Activated CD4-positive, alpha-beta T cell treated with anti-CD3 and anti-CD28 coated beads for 36 hours (primary cell): ENCODE results near the gene LCOR. TPM values are rescaled to one million over a fixed set of nuclear protein-coding genes. Genes with fewer than 3 reads are reported as not detected.

Experiments used
- ATAC-seq: fragments of 200-7000 bp; cut with Tn5 transposase; one replicate; pipeline ENCODE4 v1.10.0; 2021; ENCODE audit warnings: mild to moderate bottlenecking, moderate library complexity
- CTCF ChIA-PET: fragments of 350-600 bp; sonication (Branson Sonifier 250); formaldehyde crosslinking; loops from one replicate; lab custom pipeline; 2021; ENCODE audit warnings: antibody characterized with exemption; lab: Charles Lee
- POLR2A ChIA-PET: fragments of 350-600 bp; sonication (Branson Sonifier 250); formaldehyde crosslinking; loops from one replicate; lab custom pipeline; 2021; ENCODE audit warnings: antibody characterized with exemption, inconsistent platforms; lab: Charles Lee
- DNase-seq: peaks from one replicate; pipeline ENCODE4 v3.0.0-alpha.2; 2020
- H3K27ac Mint-ChIP-seq: one replicate; pipeline ENCODE4 v1.8.0; 2021; ENCODE audit warnings: mixed read lengths
- H3K27me3 Mint-ChIP-seq: one replicate; pipeline ENCODE4 v1.8.0; 2021; ENCODE audit warnings: mixed read lengths
- H3K36me3 Mint-ChIP-seq: one replicate; pipeline ENCODE4 v1.8.0; 2021; ENCODE audit warnings: low read depth, mixed read lengths
- H3K4me1 Mint-ChIP-seq: one replicate; pipeline ENCODE4 v1.8.0; 2021; ENCODE audit warnings: mixed read lengths
- H3K4me3 Mint-ChIP-seq: one replicate; pipeline ENCODE4 v1.8.0; 2021; ENCODE audit warnings: mild to moderate bottlenecking, moderate library complexity, mixed read lengths
- H3K9me3 Mint-ChIP-seq: one replicate; pipeline ENCODE4 v1.8.0; 2021; ENCODE audit warnings: low read depth, mixed read lengths
- intact Hi-C, 2 experiments: fragments of 100-400 bp; cut with DNase I in 1 of 2; cut with micrococcal nuclease in 1 of 2; formaldehyde crosslinking; loops; one replicate each; pipeline versions ENCODE4 v1.14.2 to v1.15.1; 2022 to 2024; cut with DNase I, micrococcal nuclease
- total RNA-seq, 2 experiments: library from RNA; stranded (reverse); gene quantifications; one replicate each; pipeline ENCODE4 v1.2.3, GENCODE V29; 2021

Gene LCOR
- total RNA-seq, 2 experiments from 2014 or later: 22.0 to 23.4 TPM

DNA sequence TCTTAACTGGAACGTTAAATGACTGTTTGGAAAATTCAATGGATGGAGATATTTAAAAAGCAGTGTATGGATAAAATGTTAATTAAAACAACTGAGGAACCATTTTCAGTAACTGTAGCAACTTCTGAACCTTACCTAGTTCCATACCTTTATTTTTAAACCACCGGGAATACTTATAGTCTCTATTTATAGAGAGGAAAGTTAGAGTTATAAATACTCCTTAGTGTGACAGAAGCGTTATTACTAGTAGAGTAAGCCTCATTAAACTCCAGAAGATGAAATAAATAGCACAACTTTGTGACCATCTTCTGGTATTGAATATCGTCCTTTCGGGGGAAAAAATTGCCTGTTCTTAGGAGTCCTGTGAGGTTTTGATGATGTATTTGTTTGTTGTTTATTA lies 114.9 kb downstream of the LCOR start:
- Mint-ChIP-seq H3K27me3 (no peaks in the 10 kb centered on the region), H3K9me3 (no peaks in the 10 kb centered on the region), H3K4me1 (peaks cover 18% of the 10 kb centered on the region), H3K4me3 (no peak overlapping the region), H3K36me3 (peaks cover 12% of the 10 kb centered on the region), H3K27ac (no peak overlapping the region)
- intact Hi-C loops: no loop called here
- ATAC-seq (no peak), DNase-seq (no peak)
- CTCF ChIA-PET: interaction anchor here (0.7 kb wide), 1 partner anchor 120 kb away, joined by 3 read pairs; no protein-coding TSS in a partner anchor
- POLR2A ChIA-PET: no interaction called here

DNA sequence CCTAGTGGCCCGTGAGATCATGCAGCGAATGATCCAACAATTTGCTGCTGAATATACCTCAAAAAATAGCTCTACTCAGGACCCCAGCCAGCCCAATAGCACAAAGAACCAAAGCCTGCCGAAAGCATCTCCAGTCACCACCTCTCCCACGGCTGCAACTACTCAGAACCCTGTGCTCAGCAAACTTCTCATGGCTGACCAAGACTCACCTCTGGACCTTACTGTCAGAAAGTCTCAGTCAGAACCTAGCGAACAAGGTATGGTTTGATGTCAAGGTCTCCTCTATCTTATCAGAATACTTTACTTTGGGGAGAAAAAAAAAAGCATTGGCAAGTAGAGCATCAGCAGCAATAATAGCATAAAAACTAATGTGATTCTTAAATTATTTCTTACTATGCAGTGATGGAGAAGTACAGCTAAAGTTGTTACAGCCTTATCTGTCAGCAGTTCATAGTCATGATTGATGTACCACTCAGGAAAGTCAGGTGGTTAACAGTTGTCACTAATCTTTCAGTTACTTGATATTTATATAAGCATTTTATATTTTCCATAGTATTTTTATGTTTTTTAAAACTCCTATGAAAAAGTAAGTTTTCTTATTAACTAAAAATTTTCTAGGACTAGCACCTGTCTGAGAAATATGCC lies 117.1 kb downstream of the LCOR start:
- POLR2A ChIA-PET: no interaction called here

DNA sequence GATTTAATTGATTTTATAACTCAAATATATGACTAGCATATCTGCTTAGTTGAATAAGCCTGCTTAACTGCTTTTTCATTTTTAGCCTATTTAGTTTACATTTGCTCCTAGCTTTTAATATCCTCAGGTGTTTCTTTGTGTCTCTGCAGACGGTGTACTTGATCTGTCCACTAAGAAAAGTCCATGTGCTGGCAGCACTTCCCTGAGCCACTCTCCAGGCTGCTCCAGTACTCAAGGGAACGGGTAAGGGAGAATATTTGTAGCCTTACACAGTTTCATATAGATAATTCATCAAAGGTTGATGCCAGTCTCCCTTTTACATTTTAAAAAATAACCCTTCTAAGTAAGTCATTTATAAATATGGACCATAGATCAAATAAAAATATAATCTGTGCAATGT lies 119.9 kb downstream of the LCOR start:
- no peak overlapping the region for H3K4me3 Mint-ChIP-seq
- CTCF ChIA-PET: interaction anchor here (1.0 kb wide), 1 partner anchor 577 kb away, joined by 3 read pairs; no protein-coding TSS in a partner anchor
- intact Hi-C loops: no loop called here
- no peak overlapping the region for H3K27ac Mint-ChIP-seq
- no peaks in the 10 kb centered on the region for H3K27me3 Mint-ChIP-seq
- no peaks in the 10 kb centered on the region for H3K9me3 Mint-ChIP-seq
- peaks cover 13% of the 10 kb centered on the region for H3K4me1 Mint-ChIP-seq
- DNase-seq (no peak), ATAC-seq (no peak)
- POLR2A ChIA-PET: no interaction called here
- peaks cover 29% of the 10 kb centered on the region for H3K36me3 Mint-ChIP-seq

More for the DNA sequence above, 117.1 kb downstream of the LCOR start:
- Mint-ChIP-seq H3K4me1 (peaks cover 18% of the 10 kb centered on the region), H3K4me3 (no peak overlapping the region), H3K27ac (no peak overlapping the region), H3K9me3 (no peaks in the 10 kb centered on the region), H3K36me3 (peaks cover 20% of the 10 kb centered on the region), H3K27me3 (no peaks in the 10 kb centered on the region)
- DNase-seq (no peak), ATAC-seq (no peak)
- CTCF ChIA-PET: interaction anchor here (0.8 to 1.0 kb wide), 2 partner anchors 15 to 1884 kb away, joined by 3 to 4 read pairs; no protein-coding TSS in a partner anchor
- intact Hi-C loops: no loop called here

DNA sequence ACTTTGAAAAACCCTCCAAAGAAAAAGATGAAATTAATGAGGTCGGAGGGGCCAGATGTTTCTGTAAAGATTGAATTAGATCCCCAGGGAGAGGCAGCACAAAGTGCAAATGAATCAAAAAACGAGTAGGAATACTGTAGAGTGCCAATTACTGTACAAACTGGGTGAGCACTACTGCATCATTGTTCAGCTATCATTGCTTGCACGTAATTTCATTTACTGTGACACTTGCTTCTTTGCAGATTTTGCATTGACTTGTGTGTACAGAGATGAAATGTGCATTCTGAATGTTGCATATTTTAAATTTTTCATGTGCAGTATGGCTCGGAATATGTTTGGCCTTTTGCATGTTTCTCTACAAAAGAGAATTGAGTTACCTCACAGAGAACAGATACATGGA lies 123.7 kb downstream of the LCOR start:
- CTCF ChIA-PET: interaction anchor here (2.2 kb wide), 1 partner anchor 12 kb away, joined by 9 read pairs; no protein-coding TSS in a partner anchor
- peaks cover 6% of the 10 kb centered on the region for H3K4me1 Mint-ChIP-seq
- intact Hi-C loops: no loop called here
- H3K4me3 Mint-ChIP-seq: no peak overlapping the region
- H3K9me3 Mint-ChIP-seq: no peaks in the 10 kb centered on the region
- H3K27me3 Mint-ChIP-seq: no peaks in the 10 kb centered on the region
- no peak overlapping the region for H3K27ac Mint-ChIP-seq
- DNase-seq: no peak
- H3K36me3 Mint-ChIP-seq: peaks cover 29% of the 10 kb centered on the region
- ATAC-seq: no peak
- POLR2A ChIA-PET: no interaction called here

DNA sequence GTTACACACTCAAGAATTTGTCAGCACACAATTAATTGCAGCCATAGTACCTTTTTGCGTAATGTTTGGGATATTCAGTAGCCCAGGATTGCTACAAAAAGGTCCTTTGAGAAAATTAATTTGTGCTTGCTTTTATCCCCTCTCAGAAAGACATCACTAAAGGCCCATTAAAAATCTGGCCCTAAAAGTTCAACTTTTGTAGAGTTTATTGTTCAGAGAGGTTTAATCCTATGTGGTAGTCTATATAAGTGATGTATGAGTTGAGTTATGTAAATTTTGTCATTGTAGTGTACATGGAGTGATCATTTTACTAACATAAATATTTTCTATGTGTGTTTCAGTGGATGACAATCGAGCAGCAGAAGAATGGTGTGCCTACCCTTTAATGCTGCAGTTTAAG lies 126.0 kb downstream of the LCOR start:
- peaks cover 9% of the 10 kb centered on the region for H3K4me1 Mint-ChIP-seq
- H3K4me3 Mint-ChIP-seq: no peak overlapping the region
- ChIA-PET POLR2A (no interaction called here), CTCF (interaction anchor here (0.8 kb wide), 1 partner anchor 121 kb away, joined by 3 read pairs; no protein-coding TSS in a partner anchor)
- H3K27me3 Mint-ChIP-seq: no peaks in the 10 kb centered on the region
- DNase-seq (no peak), ATAC-seq (no peak)
- H3K36me3 Mint-ChIP-seq: peaks cover 22% of the 10 kb centered on the region
- intact Hi-C loops: no loop called here
- no peak overlapping the region for H3K27ac Mint-ChIP-seq
- H3K9me3 Mint-ChIP-seq: no peaks in the 10 kb centered on the region

DNA sequence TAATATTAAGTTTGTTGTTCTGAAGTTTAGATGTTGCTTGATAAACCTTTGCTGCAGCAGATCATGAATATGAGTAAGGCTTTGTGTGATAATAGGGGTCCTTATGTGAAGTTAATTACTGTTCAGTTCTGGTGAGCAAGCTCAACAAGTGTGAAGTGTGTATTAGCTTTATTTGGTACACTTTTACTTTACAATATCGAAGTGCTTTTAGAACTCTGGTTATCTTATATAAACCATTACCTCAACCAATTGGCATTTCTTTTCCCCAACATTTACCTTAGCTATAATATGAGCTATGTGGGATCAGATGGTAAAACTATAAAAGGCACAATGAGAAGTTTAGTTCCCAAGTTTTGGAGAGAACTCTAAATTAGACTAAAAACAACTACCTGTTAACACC lies 127.6 kb downstream of the LCOR start:
- Mint-ChIP-seq H3K4me3 (no peak overlapping the region), H3K36me3 (peaks cover 21% of the 10 kb centered on the region), H3K9me3 (no peaks in the 10 kb centered on the region), H3K27ac (no peak overlapping the region), H3K27me3 (no peaks in the 10 kb centered on the region), H3K4me1 (peaks cover 9% of the 10 kb centered on the region)
- intact Hi-C loops: no loop called here
- DNase-seq: no peak
- ATAC-seq: no peak
- POLR2A ChIA-PET: no interaction called here
- CTCF ChIA-PET: interaction anchor here (0.7 to 1.9 kb wide), 9 partner anchors 24 to 325 kb away, joined by 3 to 7 read pairs (median 3); no protein-coding TSS in a partner anchor

DNA sequence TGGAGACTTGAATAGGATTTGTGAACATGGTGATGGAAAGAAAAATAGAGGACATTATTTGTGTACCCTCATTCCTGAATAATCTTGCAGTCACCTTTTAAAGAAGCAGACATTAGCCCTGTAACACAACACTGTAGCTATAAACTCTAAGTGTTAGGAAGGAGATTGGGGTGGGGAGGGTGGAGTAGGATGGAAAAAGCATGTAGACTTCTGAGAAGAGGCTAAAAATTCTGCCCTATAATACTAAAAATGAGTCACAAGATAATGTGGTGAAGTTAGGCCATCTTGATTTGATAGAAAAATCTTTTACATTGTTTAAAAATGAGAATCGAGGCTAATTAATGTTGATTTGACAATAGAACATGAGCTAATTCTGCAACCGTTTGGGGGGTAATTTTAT lies 128.8 kb downstream of the LCOR start:
- ChIA-PET POLR2A (no interaction called here), CTCF (interaction anchor here (1.0 to 1.9 kb wide), 2 partner anchors 63 to 77 kb away, joined by 3 to 4 read pairs; no protein-coding TSS in a partner anchor)
- no peaks in the 10 kb centered on the region for H3K27me3 Mint-ChIP-seq
- no peak overlapping the region for H3K4me3 Mint-ChIP-seq
- intact Hi-C loops: no loop called here
- DNase-seq (no peak), ATAC-seq (peak; percentile 33)
- H3K4me1 Mint-ChIP-seq: peaks cover 9% of the 10 kb centered on the region
- no peaks in the 10 kb centered on the region for H3K9me3 Mint-ChIP-seq
- H3K36me3 Mint-ChIP-seq: peaks cover 9% of the 10 kb centered on the region
- no peak overlapping the region for H3K27ac Mint-ChIP-seq

DNA sequence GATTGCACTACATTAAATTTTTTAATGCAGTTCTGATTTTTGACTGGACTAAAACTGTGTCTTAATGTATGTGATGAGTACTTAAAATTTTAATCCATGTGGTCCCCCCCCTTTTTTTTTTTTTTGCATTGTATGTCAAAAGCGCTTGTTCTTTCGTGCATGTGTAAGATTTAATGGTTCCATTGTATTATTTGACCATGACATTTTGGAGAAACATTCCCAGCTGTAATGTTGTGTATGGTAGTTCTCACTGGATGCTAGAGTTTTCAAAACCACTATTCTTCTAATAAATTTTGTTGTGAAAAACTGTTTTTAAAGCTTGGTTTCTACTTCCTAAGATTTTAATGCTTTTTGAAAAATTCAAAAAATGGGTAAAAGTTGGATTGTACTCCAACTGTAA lies 132.0 kb downstream of the LCOR start:
- Mint-ChIP-seq H3K36me3 (peaks cover 6% of the 10 kb centered on the region), H3K27ac (no peak overlapping the region), H3K4me1 (peaks cover 9% of the 10 kb centered on the region), H3K9me3 (no peaks in the 10 kb centered on the region), H3K4me3 (no peak overlapping the region), H3K27me3 (no peaks in the 10 kb centered on the region)
- DNase-seq (no peak), ATAC-seq (no peak)
- intact Hi-C loops: no loop called here
- CTCF ChIA-PET: no interaction called here
- POLR2A ChIA-PET: no interaction called here

DNA sequence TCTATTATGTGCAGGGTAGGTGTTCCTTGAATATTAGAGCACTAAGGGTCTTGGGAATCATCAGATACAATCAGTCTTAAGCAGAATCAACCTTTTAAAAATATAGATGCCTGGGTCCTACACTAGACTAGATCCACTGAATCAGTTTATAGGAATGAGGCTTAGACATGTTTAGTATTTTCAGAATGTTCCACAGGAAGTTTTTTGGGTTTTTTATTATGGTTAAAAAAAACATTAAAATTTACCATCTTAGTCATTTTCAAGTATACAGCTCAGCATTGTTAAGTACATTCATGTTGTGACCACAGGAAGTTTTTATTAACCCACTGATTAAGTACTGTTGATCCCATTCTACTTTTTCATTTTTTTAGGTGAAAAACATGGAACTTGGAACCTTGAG lies 135.7 kb downstream of the LCOR start:
- Mint-ChIP-seq H3K36me3 (peaks cover 1% of the 10 kb centered on the region), H3K4me1 (no peaks in the 10 kb centered on the region), H3K27ac (no peak overlapping the region), H3K27me3 (no peaks in the 10 kb centered on the region), H3K4me3 (no peak overlapping the region), H3K9me3 (no peaks in the 10 kb centered on the region)
- CTCF ChIA-PET: no interaction called here
- no peak for ATAC-seq
- POLR2A ChIA-PET: no interaction called here
- intact Hi-C loops: no loop called here
- DNase-seq: no peak

DNA sequence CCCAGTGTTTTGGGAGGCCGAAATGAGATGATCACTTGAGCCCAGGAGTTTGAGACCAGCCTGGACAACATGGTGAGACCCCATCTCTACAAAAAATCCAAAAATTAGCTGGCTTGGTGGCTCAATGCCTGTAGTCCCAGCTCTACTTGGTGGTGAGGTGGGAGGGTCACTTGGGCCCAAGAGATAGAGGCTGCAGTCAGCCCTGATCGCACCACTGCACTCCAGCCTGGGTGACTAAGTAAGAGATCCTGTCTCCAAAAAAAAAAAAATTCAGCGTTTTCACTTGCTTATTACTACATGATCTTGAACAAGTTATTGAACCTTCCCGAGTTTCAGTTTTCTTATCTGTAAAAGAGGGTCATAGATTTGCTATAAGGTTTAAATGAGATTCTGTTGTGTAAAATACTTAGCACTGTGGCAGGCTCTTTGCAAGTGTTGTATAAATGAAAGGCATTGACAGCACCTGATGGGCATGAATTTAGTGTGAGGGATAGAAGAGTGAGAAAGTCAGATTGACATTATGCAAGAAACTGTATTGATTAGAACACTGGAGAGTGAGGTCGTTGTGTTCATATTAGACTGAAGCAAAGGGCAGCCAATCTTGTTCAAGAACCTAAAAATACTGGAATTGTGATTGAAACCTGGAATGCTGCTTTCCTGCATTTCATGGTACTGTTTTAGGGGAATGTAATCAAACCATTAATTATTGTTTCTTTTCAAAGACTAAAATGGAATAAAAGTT lies 136.8 kb downstream of the LCOR start:
- intact Hi-C loops: no loop called here
- Mint-ChIP-seq H3K4me1 (no peaks in the 10 kb centered on the region), H3K9me3 (no peaks in the 10 kb centered on the region), H3K4me3 (no peak overlapping the region), H3K36me3 (no peaks in the 10 kb centered on the region), H3K27ac (no peak overlapping the region), H3K27me3 (no peaks in the 10 kb centered on the region)
- ATAC-seq: no peak
- POLR2A ChIA-PET: no interaction called here
- CTCF ChIA-PET: no interaction called here
- no peak for DNase-seq

DNA sequence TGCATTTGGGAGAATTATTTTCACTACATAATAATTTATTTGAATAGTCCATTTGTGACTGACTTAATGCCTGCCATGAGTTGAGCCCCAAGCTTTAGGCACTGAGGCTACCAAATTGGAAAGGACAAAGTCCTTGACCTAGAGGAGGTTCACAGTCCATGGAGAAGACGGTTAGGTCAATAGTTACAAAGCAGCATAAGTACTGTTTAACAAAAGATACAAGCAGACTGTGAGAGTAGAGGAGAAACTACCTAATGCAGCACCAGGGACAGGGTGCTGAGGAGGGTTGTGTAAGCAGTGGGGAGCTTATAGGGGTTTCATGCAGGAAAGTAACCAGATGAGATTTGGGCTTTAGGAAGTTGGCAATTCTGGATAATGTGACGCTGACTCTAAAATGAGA lies 139.2 kb downstream of the LCOR start:
- H3K27ac Mint-ChIP-seq: no peak overlapping the region
- H3K9me3 Mint-ChIP-seq: no peaks in the 10 kb centered on the region
- H3K36me3 Mint-ChIP-seq: peaks cover 3% of the 10 kb centered on the region
- ATAC-seq (no peak), DNase-seq (no peak)
- no peaks in the 10 kb centered on the region for H3K27me3 Mint-ChIP-seq
- H3K4me3 Mint-ChIP-seq: no peak overlapping the region
- ChIA-PET CTCF (interaction anchor here (1.2 kb wide), 1 partner anchor 60 kb away, joined by 4 read pairs; no protein-coding TSS in a partner anchor), POLR2A (no interaction called here)
- no peaks in the 10 kb centered on the region for H3K4me1 Mint-ChIP-seq
- intact Hi-C loops: no loop called here

DNA sequence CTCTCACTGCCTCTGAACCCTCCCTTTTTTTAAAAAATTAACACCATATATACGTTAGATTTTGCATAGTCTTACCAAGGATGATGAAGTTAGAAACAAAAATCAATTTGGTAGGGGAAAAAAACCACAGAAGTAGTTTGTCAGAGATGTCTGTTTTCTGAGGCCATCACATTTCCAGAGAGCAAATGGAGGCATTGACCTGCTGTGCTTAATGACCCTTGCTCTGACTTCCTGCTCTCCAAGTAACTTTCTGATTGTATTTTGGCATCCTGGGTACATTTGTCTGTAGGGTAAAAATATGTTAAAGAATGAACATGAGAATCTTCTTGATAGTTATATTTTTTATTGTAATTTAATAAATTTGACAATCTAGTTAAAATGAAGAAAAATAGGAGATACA lies 140.2 kb downstream of the LCOR start:
- no peak overlapping the region for H3K4me3 Mint-ChIP-seq
- H3K4me1 Mint-ChIP-seq: no peaks in the 10 kb centered on the region
- no peak for DNase-seq
- ChIA-PET POLR2A (no interaction called here), CTCF (no interaction called here)
- no peak for ATAC-seq
- no peaks in the 10 kb centered on the region for H3K9me3 Mint-ChIP-seq
- H3K36me3 Mint-ChIP-seq: peaks cover 3% of the 10 kb centered on the region
- intact Hi-C loops: no loop called here
- H3K27me3 Mint-ChIP-seq: no peaks in the 10 kb centered on the region
- no peak overlapping the region for H3K27ac Mint-ChIP-seq
